HCT116 (cell line): Measurements from ENCODE around the gene CHST11. TPM values are rescaled to one million over a fixed set of nuclear protein-coding genes. Genes with fewer than 3 reads are reported as not detected.

Source experiments
- ATAC-seq: fragments of 200-7000 bp; cut with Tn5 transposase; 2 replicates; pipeline ENCODE4 v1.9.1; 2020; ENCODE audit warnings: mild to moderate bottlenecking, moderate library complexity
- BruUV-seq: library from RNA; stranded (reverse); fragments of 400-500 nt; replicated peaks from 2 replicates; lab custom pipeline; 2021; lab: Mats Ljungman, UMichigan
- CTCF ChIA-PET: fragments of 300-600 bp; sonication (Branson Sonifier 250); formaldehyde crosslinking; loops from one replicate; lab custom pipeline; 2021; ENCODE audit warnings: antibody characterized with exemption; lab: Charles Lee
- POLR2A ChIA-PET: fragments of 300-600, 350-600 bp; sonication (Branson Sonifier 250); formaldehyde crosslinking; loops from one replicate; lab custom pipeline; 2021; ENCODE audit warnings: antibody characterized with exemption; lab: Charles Lee
- RAD21 ChIA-PET, 2 experiments: fragments of 300-600 bp; sonication (Branson Sonifier 250); formaldehyde crosslinking; loops; one replicate each; lab custom pipeline; 2023; ENCODE audit warnings: low total read pairs in 2 of 2; ENCODE audit not compliant: uncharacterized antibody in 2 of 2, unreplicated experiment in 2 of 2, low non-redundant PET in 1 of 2; lab: Charles Lee
- DNase-seq: peaks from one replicate; pipeline ENCODE4 v3.0.0-alpha.2; 2010; ENCODE audit warnings: low read depth, low spot score
- H2AFZ ChIP-seq: fragments of 200-600 bp; shearing (Covaris generic), sonication (generic); 2 replicates; pipeline ENCODE4 v1.6.1; 2017; ENCODE audit warnings: low read depth, mixed run types, mixed read lengths, antibody characterized with exemption, low read length; ENCODE audit not compliant: poor library complexity, severe bottlenecking
- H3K27ac ChIP-seq: 2 replicates; pipeline ENCODE4 v1.5.1; 2012; ENCODE audit warnings: low read depth, low read length
- H3K27me3 ChIP-seq: fragments of 200-600 bp; sonication (generic); 2 replicates; pipeline ENCODE4 v1.6.1; 2016; ENCODE audit warnings: mixed run types, low read length, mixed read lengths; ENCODE audit not compliant: insufficient read depth
- H3K36me3 ChIP-seq, 2 experiments: fragments of 200-500 bp in 1 of 2; fragments of 200-600 bp in 1 of 2; sonication (Bioruptor generic) in 1 of 2; sonication (generic) in 1 of 2; 2 replicates each; pipeline versions ENCODE4 v1.5.1 to v1.6.1; 2014 to 2016; ENCODE audit warnings: low read length in 2 of 2, inconsistent platforms in 1 of 2, mixed read lengths in 1 of 2, mixed run types in 1 of 2; ENCODE audit not compliant: insufficient read depth in 2 of 2, control insufficient read depth in 1 of 2
- H3K4me1 ChIP-seq, 2 experiments: fragments of 200-600 bp in 1 of 2; sonication (generic) in 1 of 2; 2 replicates each; pipeline versions ENCODE4 v1.5.1 to v1.6.1; 2012 to 2017; ENCODE audit warnings: low read length in 2 of 2, inconsistent platforms in 1 of 2, mild to moderate bottlenecking in 1 of 2, mixed read lengths in 1 of 2, mixed run types in 1 of 2, moderate library complexity in 1 of 2; ENCODE audit not compliant: insufficient read depth in 2 of 2, control insufficient read depth in 1 of 2
- H3K4me2 ChIP-seq: fragments of 200-600 bp; sonication (generic); 2 replicates; pipeline ENCODE4 v1.6.1; 2017; ENCODE audit warnings: mixed run types, low read length, mixed read lengths
- H3K4me3 ChIP-seq, 2 experiments: fragments of 200-600 bp in 1 of 2; sonication (generic) in 1 of 2; replicated peaks in 1 of 2; 2 replicates each; pipeline ENCODE4 v1.5.1; 2011 to 2016; ENCODE audit warnings: low read length in 2 of 2, control low read depth in 1 of 2, low read depth in 1 of 2, mild to moderate bottlenecking in 1 of 2, mixed read lengths in 1 of 2, mixed run types in 1 of 2
- H3K79me2 ChIP-seq: fragments of 200-600 bp; sonication (generic); 2 replicates; pipeline ENCODE4 v1.6.1; 2017; ENCODE audit warnings: mild to moderate bottlenecking, mixed run types, low read length, moderate library complexity, mixed read lengths; ENCODE audit not compliant: insufficient read depth
- H3K9ac ChIP-seq: fragments of 200-600 bp; sonication (generic); 2 replicates; pipeline ENCODE4 v1.6.1; 2016; ENCODE audit warnings: low read length, mixed read lengths
- H3K9me2 ChIP-seq: fragments of 200-600 bp; sonication (generic), shearing (Covaris generic); 2 replicates; pipeline ENCODE4 v1.6.1; 2017; ENCODE audit warnings: mixed run types, mild to moderate bottlenecking, moderate library complexity; ENCODE audit not compliant: insufficient read depth
- H3K9me3 ChIP-seq, 2 experiments: fragments of 200-500 bp in 1 of 2; fragments of 200-600 bp in 1 of 2; sonication (Bioruptor generic) in 1 of 2; sonication (generic) in 1 of 2; 2 replicates each; pipeline ENCODE4 v1.6.1; 2014 to 2017; ENCODE audit warnings: low read length in 2 of 2, mixed read lengths in 2 of 2, inconsistent platforms in 1 of 2, low read depth in 1 of 2, mild to moderate bottlenecking in 1 of 2, mixed run types in 1 of 2, moderate library complexity in 1 of 2; ENCODE audit not compliant: control insufficient read depth in 1 of 2, insufficient read depth in 1 of 2
- H4K20me1 ChIP-seq: fragments of 200-600 bp; sonication (generic), shearing (Covaris generic); 2 replicates; pipeline ENCODE4 v1.6.1; 2017; ENCODE audit warnings: mixed run types, mild to moderate bottlenecking, moderate library complexity; ENCODE audit not compliant: insufficient read depth
- CEBPB ChIP-seq: IDR thresholded peaks from 2 replicates; pipeline ENCODE4 v1.6.1; 2012; ENCODE audit warnings: low read depth
- FOSL1 ChIP-seq: IDR thresholded peaks from 2 replicates; pipeline ENCODE4 v1.6.1; 2012; ENCODE audit warnings: low read depth
- JUND ChIP-seq: IDR thresholded peaks from 2 replicates; pipeline ENCODE4 v1.6.1; 2012
- POLR2A ChIP-seq: IDR thresholded peaks from 2 replicates; pipeline ENCODE4 v1.7.0; 2011; ENCODE audit warnings: borderline replicate concordance; ENCODE audit not compliant: insufficient read depth, insufficient read length; ENCODE audit errors: extremely low read depth
- POLR2AphosphoS5 ChIP-seq: IDR thresholded peaks from 2 replicates; pipeline ENCODE4 v1.6.1; 2011; ENCODE audit warnings: mild to moderate bottlenecking, low read depth, low read length, moderate library complexity
- RAD21 ChIP-seq: IDR thresholded peaks from 2 replicates; pipeline ENCODE4 v1.6.1; 2012; ENCODE audit warnings: low read depth, mild to moderate bottlenecking
- intact Hi-C: fragments of 100-400 bp; cut with micrococcal nuclease; formaldehyde crosslinking; loops from 2 replicates; pipeline ENCODE4 v1.10.0; 2022
- total RNA-seq: library from RNA; stranded (reverse); gene quantifications from one replicate; pipeline ENCODE4 v1.2.1, GENCODE V29; 2021; ENCODE audit not compliant: unreplicated experiment
- TF ChIP-seq, protein P1 (sequence below): IDR thresholded peaks from 2 replicates; pipeline ENCODE4 v1.6.1; 2012; ENCODE audit warnings: low read depth
- TF ChIP-seq, protein P2 (sequence below): IDR thresholded peaks from 2 replicates; pipeline ENCODE4 v1.6.1; 2012
- TF ChIP-seq, protein P3 (sequence below): IDR thresholded peaks from 2 replicates; pipeline ENCODE4 v1.6.1; 2011; ENCODE audit warnings: mild to moderate bottlenecking, low read length, moderate library complexity; ENCODE audit not compliant: insufficient replicate concordance; ENCODE audit errors: extremely low read depth

CHST11 gene
- total RNA-seq, 1 experiment from 2014 or later = 10.1 TPM

DNA sequence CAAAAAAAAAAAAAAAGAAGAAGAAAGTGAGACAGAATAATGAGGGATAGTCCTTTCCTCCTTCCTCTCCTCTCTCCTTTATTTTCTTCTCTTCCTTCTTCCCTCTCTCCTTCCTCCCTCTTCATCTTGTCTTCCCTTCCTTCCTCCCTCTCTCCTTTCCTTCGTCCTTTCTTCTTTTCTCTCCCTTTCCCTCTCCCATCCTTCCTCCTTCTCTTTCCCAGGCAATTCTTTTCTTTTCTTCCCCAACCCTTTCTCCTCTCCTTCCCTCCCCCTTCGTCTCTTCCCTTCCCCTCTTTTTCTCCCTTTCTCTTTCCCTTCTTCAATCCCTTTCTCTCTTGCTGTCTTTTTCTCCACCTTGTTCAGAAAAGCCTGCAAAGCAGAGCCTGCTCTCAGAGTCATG is 3.6 kb upstream of the CHST11 start:
- H3K27ac ChIP-seq = no peak overlapping the region

More for the DNA sequence above, 3.6 kb upstream of the CHST11 start:
- Histone ChIP-seq H3K36me3 (no peaks in the 10 kb centered on the region), H3K9me3 (no peaks in the 10 kb centered on the region), H3K9me2 (no peaks in the 10 kb centered on the region), H4K20me1 (no peaks in the 10 kb centered on the region), H3K4me2 (no peak overlapping the region), H3K27me3 (no peaks in the 10 kb centered on the region), H3K79me2 (no peaks in the 10 kb centered on the region), H3K4me3 (no peak overlapping the region), H2AFZ (no peak overlapping the region), H3K9ac (no peak overlapping the region), H3K4me1 (peaks cover 9 to 20% of the 10 kb centered on the region in 2 experiments)
- DNase-seq = no peak
- CTCF ChIA-PET = no interaction called here
- TF ChIP-seq POLR2A (no peak), POLR2AphosphoS5 (no peak), JUND (no peak), CEBPB (no peak), RAD21 (no peak), FOSL1 (no peak)
- TF ChIP-seq, protein P1, sequence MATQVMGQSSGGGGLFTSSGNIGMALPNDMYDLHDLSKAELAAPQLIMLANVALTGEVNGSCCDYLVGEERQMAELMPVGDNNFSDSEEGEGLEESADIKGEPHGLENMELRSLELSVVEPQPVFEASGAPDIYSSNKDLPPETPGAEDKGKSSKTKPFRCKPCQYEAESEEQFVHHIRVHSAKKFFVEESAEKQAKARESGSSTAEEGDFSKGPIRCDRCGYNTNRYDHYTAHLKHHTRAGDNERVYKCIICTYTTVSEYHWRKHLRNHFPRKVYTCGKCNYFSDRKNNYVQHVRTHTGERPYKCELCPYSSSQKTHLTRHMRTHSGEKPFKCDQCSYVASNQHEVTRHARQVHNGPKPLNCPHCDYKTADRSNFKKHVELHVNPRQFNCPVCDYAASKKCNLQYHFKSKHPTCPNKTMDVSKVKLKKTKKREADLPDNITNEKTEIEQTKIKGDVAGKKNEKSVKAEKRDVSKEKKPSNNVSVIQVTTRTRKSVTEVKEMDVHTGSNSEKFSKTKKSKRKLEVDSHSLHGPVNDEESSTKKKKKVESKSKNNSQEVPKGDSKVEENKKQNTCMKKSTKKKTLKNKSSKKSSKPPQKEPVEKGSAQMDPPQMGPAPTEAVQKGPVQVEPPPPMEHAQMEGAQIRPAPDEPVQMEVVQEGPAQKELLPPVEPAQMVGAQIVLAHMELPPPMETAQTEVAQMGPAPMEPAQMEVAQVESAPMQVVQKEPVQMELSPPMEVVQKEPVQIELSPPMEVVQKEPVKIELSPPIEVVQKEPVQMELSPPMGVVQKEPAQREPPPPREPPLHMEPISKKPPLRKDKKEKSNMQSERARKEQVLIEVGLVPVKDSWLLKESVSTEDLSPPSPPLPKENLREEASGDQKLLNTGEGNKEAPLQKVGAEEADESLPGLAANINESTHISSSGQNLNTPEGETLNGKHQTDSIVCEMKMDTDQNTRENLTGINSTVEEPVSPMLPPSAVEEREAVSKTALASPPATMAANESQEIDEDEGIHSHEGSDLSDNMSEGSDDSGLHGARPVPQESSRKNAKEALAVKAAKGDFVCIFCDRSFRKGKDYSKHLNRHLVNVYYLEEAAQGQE = no peak
- TF ChIP-seq, protein P2, sequence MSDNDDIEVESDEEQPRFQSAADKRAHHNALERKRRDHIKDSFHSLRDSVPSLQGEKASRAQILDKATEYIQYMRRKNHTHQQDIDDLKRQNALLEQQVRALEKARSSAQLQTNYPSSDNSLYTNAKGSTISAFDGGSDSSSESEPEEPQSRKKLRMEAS = no peak
- TF ChIP-seq, protein P3, sequence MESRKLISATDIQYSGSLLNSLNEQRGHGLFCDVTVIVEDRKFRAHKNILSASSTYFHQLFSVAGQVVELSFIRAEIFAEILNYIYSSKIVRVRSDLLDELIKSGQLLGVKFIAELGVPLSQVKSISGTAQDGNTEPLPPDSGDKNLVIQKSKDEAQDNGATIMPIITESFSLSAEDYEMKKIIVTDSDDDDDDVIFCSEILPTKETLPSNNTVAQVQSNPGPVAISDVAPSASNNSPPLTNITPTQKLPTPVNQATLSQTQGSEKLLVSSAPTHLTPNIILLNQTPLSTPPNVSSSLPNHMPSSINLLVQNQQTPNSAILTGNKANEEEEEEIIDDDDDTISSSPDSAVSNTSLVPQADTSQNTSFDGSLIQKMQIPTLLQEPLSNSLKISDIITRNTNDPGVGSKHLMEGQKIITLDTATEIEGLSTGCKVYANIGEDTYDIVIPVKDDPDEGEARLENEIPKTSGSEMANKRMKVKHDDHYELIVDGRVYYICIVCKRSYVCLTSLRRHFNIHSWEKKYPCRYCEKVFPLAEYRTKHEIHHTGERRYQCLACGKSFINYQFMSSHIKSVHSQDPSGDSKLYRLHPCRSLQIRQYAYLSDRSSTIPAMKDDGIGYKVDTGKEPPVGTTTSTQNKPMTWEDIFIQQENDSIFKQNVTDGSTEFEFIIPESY = no peak
- POLR2A ChIA-PET = no interaction called here
- BruUV-seq = no TSS peak
- no peak for ATAC-seq
- intact Hi-C loops = no loop called here
- RAD21 ChIA-PET = no interaction called here
